HL-60/S4 treated with retinoic acid at 250 ng/mL for 4 days and 3 days (cell line): Measurements from ENCODE around the gene LMO1.

Source experiments
- in situ Hi-C: fragments of 300-500 bp; cut with MboI; formaldehyde crosslinking; loops from 2 replicates; pipeline ENCODE4 v1.7.0; 2022; ENCODE audit warnings: low sequenced_read_pairs

LMO1 gene

GRCh38 chr11:8178297-8178696, 85.4 kb downstream of the LMO1 start:
- in situ Hi-C loops, result no loop called here

DNA sequence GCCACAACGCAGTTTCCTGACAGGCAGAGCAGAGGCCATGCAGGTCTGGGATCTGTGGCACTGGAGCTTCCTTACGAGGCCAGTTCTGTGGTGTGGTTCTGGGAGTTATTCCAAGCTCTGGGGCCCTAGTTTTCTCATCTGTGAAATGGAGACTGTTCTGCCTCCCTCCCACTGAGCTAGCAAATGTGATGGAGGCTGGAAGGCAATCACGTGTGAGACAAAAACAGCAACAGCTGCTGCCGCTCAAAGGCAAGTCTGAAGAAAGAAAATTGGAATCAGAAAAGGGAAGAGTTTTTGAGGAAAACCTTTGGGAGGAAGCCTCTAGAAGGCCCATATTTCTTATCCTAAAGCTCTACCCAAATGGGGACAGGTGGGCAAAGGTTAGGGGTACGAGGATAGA, 86.5 kb downstream of the LMO1 start:
- in situ Hi-C loops, result no loop called here
